ELR (cell line): Measurements from ENCODE around the gene ZBTB32.
A peak's percentile ranks its signal among the peaks of the same experiment; 100 is the strongest.
"Not testable (repeated sequence)": the region's sequence is repeated elsewhere in the genome, so short reads cannot be mapped to it uniquely, and the experiment has no call there.

Experiments
- DNase-seq: peaks from one replicate; pipeline ENCODE4 v3.0.0-alpha.2; 2015; ENCODE audit warnings: low read depth

The ZBTB32 gene

GRCh38 chr19:35704218-35704617 lies at the start of gene ZBTB32:
TSS of gene ZBTB32 (plus strand) at chr19:35704558. CDS start at chr19:35714627, 10,069 bp downstream.
- DNase-seq: peak; percentile 39

- not testable (repeated sequence) for DNase-seq
Measured at GRCh38 chr19:35654828-35655227, 49.5 kb upstream of the ZBTB32 start.

- no peak for DNase-seq
Measured at GRCh38 chr19:35655600-35655999, 48.8 kb upstream of the ZBTB32 start.

GRCh38 chr19:35656700-35657099 lies 47.7 kb upstream of the ZBTB32 start:
- DNase-seq: no peak

GRCh38 chr19:35657904-35658700 lies 46.3 kb upstream of the ZBTB32 start:
- peak; percentile 53 for DNase-seq

GRCh38 chr19:35661995-35662340 lies 42.4 kb upstream of the ZBTB32 start:
- no peak for DNase-seq

- no peak for DNase-seq
Measured at GRCh38 chr19:35663981-35664380, 40.4 kb upstream of the ZBTB32 start.

GRCh38 chr19:35665157-35665556 lies 39.2 kb upstream of the ZBTB32 start:
- DNase-seq: no peak

- no peak for DNase-seq
Measured at GRCh38 chr19:35665604-35666003, 38.8 kb upstream of the ZBTB32 start.

GRCh38 chr19:35666251-35666913 lies 38.0 kb upstream of the ZBTB32 start, which contains the start of gene UPK1A:
TSS of gene UPK1A (plus strand) at chr19:35666517. CDS start at chr19:35666813, 296 bp downstream.
- no peak for DNase-seq

- DNase-seq: no peak
Measured at GRCh38 chr19:35669566-35669965, 34.8 kb upstream of the ZBTB32 start.

- DNase-seq: no peak
Measured at GRCh38 chr19:35669974-35670373, 34.4 kb upstream of the ZBTB32 start.

GRCh38 chr19:35670686-35671085 lies 33.7 kb upstream of the ZBTB32 start:
- no peak for DNase-seq

GRCh38 chr19:35671818-35672217 lies 32.5 kb upstream of the ZBTB32 start:
- DNase-seq: no peak

- DNase-seq: peak; percentile 89
Measured at GRCh38 chr19:35673121-35673804, 31.1 kb upstream of the ZBTB32 start.

- no peak for DNase-seq
Measured at GRCh38 chr19:35675589-35676140, 28.7 kb upstream of the ZBTB32 start.

- no peak for DNase-seq
Measured at GRCh38 chr19:35689836-35690235, 14.5 kb upstream of the ZBTB32 start.

GRCh38 chr19:35691106-35691505 lies 13.3 kb upstream of the ZBTB32 start:
- not testable (repeated sequence) for DNase-seq

- DNase-seq: no peak
Measured at GRCh38 chr19:35692010-35692409, 12.3 kb upstream of the ZBTB32 start.

GRCh38 chr19:35693422-35693821 lies 10.9 kb upstream of the ZBTB32 start:
- no peak for DNase-seq

GRCh38 chr19:35693835-35694599 lies 10.3 kb upstream of the ZBTB32 start:
- DNase-seq: peak; percentile 88
